T follicular helper cell (primary cell): ENCODE results near the gene ASAH2.
"Not testable (repeated sequence)": the region's sequence is repeated elsewhere in the genome, so short reads cannot be mapped to it uniquely, and the experiment has no call there.

Source experiments
- DNase-seq: peaks from one replicate; pipeline ENCODE4 v3.0.0-alpha.2; 2020; ENCODE audit warnings: low read depth

ASAH2 gene

GRCh38 chr10:50254479-50254878 lies 3.2 kb upstream of the ASAH2 start:
- no peak for DNase-seq

- no peak for DNase-seq
Measured at GRCh38 chr10:50250096-50250854, 1.0 kb downstream of the ASAH2 start.

- DNase-seq: no peak
Measured at GRCh38 chr10:50248598-50248997, 2.7 kb downstream of the ASAH2 start.

- DNase-seq: no peak
Measured at GRCh38 chr10:50248062-50248461, 3.3 kb downstream of the ASAH2 start.

- DNase-seq: no peak
Measured at GRCh38 chr10:50244201-50244600, 7.1 kb downstream of the ASAH2 start.

GRCh38 chr10:50242777-50243176 lies 8.5 kb downstream of the ASAH2 start:
- DNase-seq: no peak

- not testable (repeated sequence) for DNase-seq
Measured at GRCh38 chr10:50241478-50241877, 9.8 kb downstream of the ASAH2 start.

- no peak for DNase-seq
Measured at GRCh38 chr10:50234486-50234885, 16.8 kb downstream of the ASAH2 start.

- no peak for DNase-seq
Measured at GRCh38 chr10:50232261-50232639, 19.1 kb downstream of the ASAH2 start.

- no peak for DNase-seq
Measured at GRCh38 chr10:50231515-50232260, 19.6 kb downstream of the ASAH2 start.

GRCh38 chr10:50229460-50229859 lies 21.9 kb downstream of the ASAH2 start:
- DNase-seq: no peak

- DNase-seq: no peak
Measured at GRCh38 chr10:50228672-50229071, 22.6 kb downstream of the ASAH2 start.

GRCh38 chr10:50226610-50227009 lies 24.7 kb downstream of the ASAH2 start:
- DNase-seq: no peak

- DNase-seq: no peak
Measured at GRCh38 chr10:50224330-50224952, 26.9 kb downstream of the ASAH2 start.

GRCh38 chr10:50222199-50222598 lies 29.1 kb downstream of the ASAH2 start:
- DNase-seq: no peak

GRCh38 chr10:50221470-50221869 lies 29.8 kb downstream of the ASAH2 start:
- DNase-seq: no peak

- DNase-seq: no peak
Measured at GRCh38 chr10:50219646-50220045, 31.7 kb downstream of the ASAH2 start.

- DNase-seq: no peak
Measured at GRCh38 chr10:50219200-50219599, 32.1 kb downstream of the ASAH2 start.

GRCh38 chr10:50216894-50217293 lies 34.4 kb downstream of the ASAH2 start:
- DNase-seq: no peak

GRCh38 chr10:50216418-50216817 lies 34.9 kb downstream of the ASAH2 start:
- no peak for DNase-seq

- DNase-seq: no peak
Measured at GRCh38 chr10:50211670-50212069, 39.6 kb downstream of the ASAH2 start.

- no peak for DNase-seq
Measured at GRCh38 chr10:50210876-50211275, 40.4 kb downstream of the ASAH2 start.
